K562 (cell line): ENCODE data around the gene CHRNG. TPM values are rescaled to one million over a fixed set of nuclear protein-coding genes. Genes with fewer than 3 reads are reported as not detected.

Source experiments
- ATAC-seq: fragments of 200-7000 bp; cut with Tn5 transposase; 3 replicates; pipeline ENCODE4 v1.9.1; 2020; ENCODE audit warnings: moderate library complexity
- BruUV-seq: library from RNA; stranded (reverse); fragments of 400-500 nt; replicated peaks from 2 replicates; lab custom pipeline; 2021; lab: Mats Ljungman, UMichigan
- CTCF ChIA-PET: fragments of 300-600 bp; formaldehyde crosslinking; extraction: SDS; loops from one replicate; lab custom pipeline; 2021; ENCODE audit warnings: low intra/inter-chr PET ratio; lab: Yijun Ruan, JAX
- POLR2A ChIA-PET: fragments of 300-600, 350-650 bp; sonication (Branson Sonifier 250); formaldehyde crosslinking; extraction: SDS; loops from one replicate; lab custom pipeline; 2021; ENCODE audit warnings: antibody characterized with exemption, inconsistent platforms; lab: Yijun Ruan, JAX
- DNase-seq, 4 experiments: peaks; one replicate each; pipeline versions ENCODE4 v3.0.0 to v3.0.0-alpha.2; 2011 to 2018; ENCODE audit warnings: low spot score in 3 of 4, mixed read lengths in 3 of 4; ENCODE audit errors: extremely low read depth in 1 of 4
- FAIRE-seq: peaks from 2 replicates; lab custom pipeline; 2011; peaks lifted over from hg19 to GRCh38; lab: Jason Lieb, UNC
- H2AFZ ChIP-seq: 2 replicates; pipeline ENCODE4 v1.6.0; 2011; ENCODE audit warnings: low read depth, low read length, control low read depth, inconsistent platforms
- H3K27ac ChIP-seq: fragments of 200-600 bp; 3 replicates; pipeline ENCODE4 v1.8.0; 2011; ENCODE audit warnings: low read depth, mild to moderate bottlenecking, control low read depth, inconsistent platforms, low read length, moderate library complexity, mixed read lengths; ENCODE audit errors: extremely low read depth
- H3K27me3 ChIP-seq, 2 experiments: fragments of 300-600 bp in 1 of 2; 2 replicates in 1 of 2; 3 replicates in 1 of 2; pipeline versions ENCODE4 v1.6.0 to v1.8.0; 2011; ENCODE audit warnings: inconsistent platforms in 2 of 2, low read length in 2 of 2, mild to moderate bottlenecking in 1 of 2, mixed read lengths in 1 of 2, moderate library complexity in 1 of 2; ENCODE audit not compliant: control insufficient read depth in 2 of 2, insufficient read depth in 2 of 2
- H3K36me3 ChIP-seq: fragments of 300-600 bp; 3 replicates; pipeline ENCODE4 v1.8.0; 2011; ENCODE audit warnings: mild to moderate bottlenecking, low read length, inconsistent platforms; ENCODE audit not compliant: control insufficient read depth, insufficient read depth
- H3K4me1 ChIP-seq, 2 experiments: fragments of 200-600 bp in 1 of 2; replicated peaks in 1 of 2; 2 replicates in 1 of 2; 3 replicates in 1 of 2; pipeline versions ENCODE4 v1.5.1 to v1.8.0; 2011; ENCODE audit warnings: inconsistent platforms in 2 of 2, low read length in 2 of 2, mild to moderate bottlenecking in 1 of 2, mixed read lengths in 1 of 2, moderate library complexity in 1 of 2; ENCODE audit not compliant: control insufficient read depth in 2 of 2, insufficient read depth in 2 of 2
- H3K4me2 ChIP-seq: 2 replicates; pipeline ENCODE4 v1.6.1; 2011; ENCODE audit warnings: low read length, control low read depth, inconsistent platforms, mixed read lengths; ENCODE audit not compliant: insufficient read depth
- H3K4me3 ChIP-seq: fragments of 200-600 bp; sonication (generic), shearing (Covaris generic); 2 replicates; pipeline ENCODE4 v1.5.1; 2016; ENCODE audit warnings: control low read depth, inconsistent platforms
- H3K79me2 ChIP-seq: fragments of 200-600 bp; 3 replicates; pipeline ENCODE4 v1.8.0; 2011; ENCODE audit warnings: low read length, inconsistent platforms; ENCODE audit not compliant: control insufficient read depth, insufficient read depth
- H3K9ac ChIP-seq, 2 experiments: 2 replicates each; pipeline versions ENCODE4 v1.6.0 to v1.6.1; 2011; ENCODE audit warnings: low read depth in 2 of 2, low read length in 2 of 2, control low read depth in 1 of 2, inconsistent platforms in 1 of 2, mild to moderate bottlenecking in 1 of 2, mixed read lengths in 1 of 2; ENCODE audit not compliant: insufficient read depth in 1 of 2
- H3K9me1 ChIP-seq: one replicate; pipeline ENCODE4 v1.6.0; 2011; ENCODE audit warnings: inconsistent platforms, mild to moderate bottlenecking, low read length, moderate library complexity; ENCODE audit not compliant: control insufficient read depth, insufficient read depth
- H3K9me3 ChIP-seq: replicated peaks from 2 replicates; pipeline ENCODE4 v1.5.1; 2011; ENCODE audit warnings: low read depth, low read length, inconsistent platforms; ENCODE audit not compliant: control insufficient read depth, insufficient read depth
- H4K20me1 ChIP-seq: replicated peaks from 2 replicates; pipeline ENCODE4 v1.6.1; 2011; ENCODE audit warnings: low read length, inconsistent platforms, mixed read lengths; ENCODE audit not compliant: control insufficient read depth, insufficient read depth
- BHLHE40 ChIP-seq: IDR thresholded peaks from 2 replicates; pipeline ENCODE4 v1.6.1; 2011; ENCODE audit warnings: low read length, improper control_type of control experiment
- ERF ChIP-seq: fragments of 450-650 bp; formaldehyde crosslinking; IDR thresholded peaks from 2 replicates; pipeline ENCODE4 v1.4.0; 2020; ENCODE audit warnings: mild to moderate bottlenecking, mixed read lengths
- MCM5 ChIP-seq: fragments of 450-650 bp; IDR thresholded peaks from 2 replicates; pipeline ENCODE4 v1.6.1; 2016; ENCODE audit warnings: low read depth
- ZNF146 ChIP-seq: IDR thresholded peaks from one replicate; pipeline ENCODE4 v1.6.1; 2018; ENCODE audit warnings: missing compliant biosample characterization; ENCODE audit not compliant: unreplicated experiment
- WGBS: fragments of 100-300 bp; shearing (Covaris generic); methylation state at CpG from one replicate; pipeline ENCODE4 v1.1.6; 2016; ENCODE audit warnings: low coverage, mixed read lengths; ENCODE audit not compliant: insufficient coverage; ENCODE audit errors: missing lambda C conversion rate; 5-methylcytosine and 5-hydroxymethylcytosine counted together
- in situ Hi-C: fragments of 300-500 bp; cut with MboI; formaldehyde crosslinking; loops from 4 replicates; pipeline ENCODE4 v1.15.0; 2018; ENCODE audit warnings: inconsistent platforms, mixed read lengths
- intact Hi-C: fragments of 100-400 bp; cut with micrococcal nuclease; formaldehyde crosslinking; loops from 2 replicates; pipeline ENCODE4 v1.14.2; 2022
- polyA plus RNA-seq, 8 experiments: library from polyadenylated mRNA; depleted of rRNA in 4 of 8; stranded (reverse) in 5 of 8; unstranded in 3 of 8; fragments of >200 nt; fragmentation: Nextera tagmentation in 2 of 8; fragmentation: Illumina TruSeq in 1 of 8; extraction: Ambion mirVana in 2 of 8; extraction: Trizol in 1 of 8; gene quantifications; 2 replicates each; pipeline versions ENCODE4 v1.2.1 to v1.2.3, GENCODE V29; 2011 to 2014; ENCODE audit warnings: inconsistent platforms in 1 of 8, missing spikeins in 1 of 8
- total RNA-seq, 7 experiments: library from RNA; depleted of rRNA in 6 of 7; stranded (reverse); fragments of >200 nt in 6 of 7; fragmentation: Illumina TruSeq in 2 of 7; extraction: Trizol in 2 of 7; gene quantifications; 2 replicates each; pipeline versions ENCODE4 v1.2.1 to v1.2.3, GENCODE V29; 2011 to 2021; ENCODE audit warnings: low replicate concordance in 1 of 7
- TF ChIP-seq, protein P1 (sequence below): fragments of 450-650 bp; formaldehyde crosslinking; IDR thresholded peaks from 2 replicates; pipeline ENCODE4 v1.4.0; 2022; ENCODE audit warnings: mild to moderate bottlenecking, moderate library complexity
- TF ChIP-seq, protein P2 (sequence below): fragments of 250-450 bp; sonication (Bioruptor Pico); IDR thresholded peaks from 2 replicates; pipeline ENCODE4 v1.5.0; 2021

CHRNG gene
- total and polyA plus RNA-seq, 9 of the 15 experiments (the other 6 are each of a cell fraction or from before 2014, with no cell fraction given), result not detected

- no peaks in the 10 kb centered on the region for H3K9me1 ChIP-seq
- no peaks in the 10 kb centered on the region for H3K4me1 ChIP-seq
- in situ Hi-C loops (loop anchor here (10.0 kb wide), 1 partner anchor 608 kb away; no protein-coding TSS in a partner anchor), intact Hi-C loops (no loop called here)
- H3K9ac ChIP-seq, result no peak overlapping the region
- CTCF ChIA-PET, result no interaction called here
- POLR2A ChIA-PET, result no interaction called here
- H3K27me3 ChIP-seq, result peaks cover 0 to 51% of the 10 kb centered on the region in 2 experiments; a peak in 2 of 5 replicates
- DNase-seq, result no peak
- no peak overlapping the region for H2AFZ ChIP-seq
- H3K4me3 ChIP-seq, result no peak overlapping the region
- H3K9me3 ChIP-seq, result no peaks in the 10 kb centered on the region
- H3K27ac ChIP-seq, result no peak overlapping the region
- H3K4me2 ChIP-seq, result no peak overlapping the region
- no TSS peak for BruUV-seq
- no peak for FAIRE-seq
- H3K36me3 ChIP-seq, result no peaks in the 10 kb centered on the region
- 0% methylated on average over 7 of the region's 10 CpGs for WGBS
- TF ChIP-seq, protein P1, sequence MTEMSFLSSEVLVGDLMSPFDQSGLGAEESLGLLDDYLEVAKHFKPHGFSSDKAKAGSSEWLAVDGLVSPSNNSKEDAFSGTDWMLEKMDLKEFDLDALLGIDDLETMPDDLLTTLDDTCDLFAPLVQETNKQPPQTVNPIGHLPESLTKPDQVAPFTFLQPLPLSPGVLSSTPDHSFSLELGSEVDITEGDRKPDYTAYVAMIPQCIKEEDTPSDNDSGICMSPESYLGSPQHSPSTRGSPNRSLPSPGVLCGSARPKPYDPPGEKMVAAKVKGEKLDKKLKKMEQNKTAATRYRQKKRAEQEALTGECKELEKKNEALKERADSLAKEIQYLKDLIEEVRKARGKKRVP (CRISPR knock-in tag), result no peak
- TF ChIP-seq ZNF146 (CRISPR knock-in tag), result no peak
- TF ChIP-seq ERF (CRISPR knock-in tag), result no peak
- TF ChIP-seq, protein P2, sequence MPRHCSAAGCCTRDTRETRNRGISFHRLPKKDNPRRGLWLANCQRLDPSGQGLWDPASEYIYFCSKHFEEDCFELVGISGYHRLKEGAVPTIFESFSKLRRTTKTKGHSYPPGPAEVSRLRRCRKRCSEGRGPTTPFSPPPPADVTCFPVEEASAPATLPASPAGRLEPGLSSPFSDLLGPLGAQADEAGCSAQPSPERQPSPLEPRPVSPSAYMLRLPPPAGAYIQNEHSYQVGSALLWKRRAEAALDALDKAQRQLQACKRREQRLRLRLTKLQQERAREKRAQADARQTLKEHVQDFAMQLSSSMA (CRISPR knock-in tag), result no peak
- TF ChIP-seq BHLHE40, result 0 out of 2 replicates have a peak, but pooled peaks have one; percentile 25
- TF ChIP-seq MCM5, result no peak
- H4K20me1 ChIP-seq, result no peaks in the 10 kb centered on the region
- ATAC-seq, result no peak
- no peaks in the 10 kb centered on the region for H3K79me2 ChIP-seq
Measured at GRCh38 chr2:232512602-232513001, 26.9 kb upstream of the CHRNG start.
